ENCODE data around the gene PHTF1. TPM values are rescaled to one million over a fixed set of nuclear protein-coding genes. Genes with fewer than 3 reads are reported as not detected.

Gene PHTF1
- polyA plus RNA-seq, 1 donor (not counting 4 experiments of a cell fraction or from before 2014, with no cell fraction given) = 6.8 TPM

GRCh38 chr1:113683384-113684152, 75.7 kb downstream of the PHTF1 start:
- Histone ChIP-seq H3K79me2 (ENCODE audit: control insufficient read depth, insufficient read depth, low read length) (no peaks in the 10 kb centered on the region), H3K9me3 (ENCODE audit: control insufficient read depth, low read depth, low read length) (no peaks in the 10 kb centered on the region), H4K20me1 (ENCODE audit: control insufficient read depth, extremely low read depth, insufficient read depth, low read length) (no peaks in the 10 kb centered on the region), H3K4me3 (ENCODE audit: control insufficient read depth in 2 of 3, extremely low read depth in 1 of 3, insufficient read depth in 2 of 3, low read depth in 1 of 3, low read length in 3 of 3) (no peak overlapping the region), H3K4me1 (ENCODE audit: control insufficient read depth, extremely low read depth, insufficient read depth, low read length) (no peaks in the 10 kb centered on the region), H3K9ac (ENCODE audit: control insufficient read depth, extremely low read depth, insufficient read depth, low read length) (no peak overlapping the region), H3K4me2 (ENCODE audit: control insufficient read depth, extremely low read depth, insufficient read depth, low read depth, low read length) (no peak overlapping the region), H3K36me3 (ENCODE audit: control insufficient read depth in 2 of 2, extremely low read depth in 1 of 2, insufficient read depth in 2 of 2, low read length in 2 of 2) (no peaks in the 10 kb centered on the region), H3K9me1 (ENCODE audit: control insufficient read depth, extremely low read depth, insufficient read depth, low read length) (no peaks in the 10 kb centered on the region), H3K27ac (ENCODE audit: control insufficient read depth, insufficient read depth, low read length) (no peak overlapping the region), H2AFZ (ENCODE audit: control insufficient read depth, low read length) (no peak overlapping the region), H3K27me3 (ENCODE audit: control insufficient read depth, extremely low read depth, insufficient read depth, low read length) (no peaks in the 10 kb centered on the region)
- DNase-seq (ENCODE audit: low read depth, low spot score) = no peak
- no peak for FAIRE-seq
- no peak for TF ChIP-seq CTCF (optimal IDR thresholded peaks at IDR 0.05 in 1 of 3, IDR thresholded peaks at IDR 0.05 in 1 of 3, conservative IDR thresholded peaks at IDR 0.05 in 1 of 3; ENCODE audit: extremely low read depth in 1 of 3, insufficient read depth in 2 of 3, low read length in 3 of 3)
- no peak for TF ChIP-seq EZH2 (IDR thresholded peaks at IDR 0.05; ENCODE audit: low read length)
- dilution Hi-C loops (cut with MboI; ENCODE audit: extremely low pct_ligation_motif_present, low sequenced_read_pairs) = no loop called here

DNA sequence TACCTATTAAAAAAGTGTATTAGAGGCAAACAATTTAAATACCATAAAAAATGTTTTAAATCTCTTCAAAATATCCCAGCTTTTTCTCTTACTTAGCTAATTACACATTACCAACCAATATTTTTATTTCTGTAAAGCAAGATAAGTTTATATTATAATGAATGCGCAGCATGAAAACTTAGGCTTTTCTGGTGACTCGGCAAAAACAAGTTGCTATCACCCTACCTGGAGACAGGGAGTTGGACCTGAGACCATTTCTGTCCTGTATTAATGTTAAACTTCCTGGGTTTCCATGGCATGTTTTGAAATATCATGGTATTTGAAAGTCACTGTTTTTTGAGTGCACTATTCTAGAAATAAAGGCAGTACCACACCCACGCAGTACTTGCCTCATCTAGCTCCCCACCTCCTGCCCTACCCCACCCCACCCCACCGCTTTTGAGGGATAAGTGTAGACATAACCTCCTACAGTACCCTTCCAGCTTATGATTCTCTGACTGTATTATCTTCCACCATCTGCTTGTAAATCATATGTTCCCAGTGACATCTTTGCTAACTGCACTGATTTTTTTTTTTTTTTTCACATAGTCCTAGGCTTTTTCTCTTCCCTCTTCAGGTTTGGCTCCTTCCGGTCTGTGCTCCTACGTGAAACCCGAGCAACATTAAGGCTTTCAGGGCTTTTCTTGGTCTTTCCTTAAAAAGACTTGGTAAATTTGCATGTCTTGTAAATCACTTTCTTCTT, 77.5 kb downstream of the PHTF1 start:
- Histone ChIP-seq H4K20me1 (ENCODE audit: control insufficient read depth, extremely low read depth, insufficient read depth, low read length) (no peaks in the 10 kb centered on the region), H2AFZ (ENCODE audit: control insufficient read depth, low read length) (no peak overlapping the region), H3K27ac (ENCODE audit: control insufficient read depth, insufficient read depth, low read length) (no peak overlapping the region), H3K36me3 (ENCODE audit: control insufficient read depth in 2 of 2, extremely low read depth in 1 of 2, insufficient read depth in 2 of 2, low read length in 2 of 2) (no peaks in the 10 kb centered on the region), H3K9me1 (ENCODE audit: control insufficient read depth, extremely low read depth, insufficient read depth, low read length) (no peaks in the 10 kb centered on the region), H3K4me3 (ENCODE audit: control insufficient read depth in 2 of 3, extremely low read depth in 1 of 3, insufficient read depth in 2 of 3, low read depth in 1 of 3, low read length in 3 of 3) (no peak overlapping the region), H3K4me1 (ENCODE audit: control insufficient read depth, extremely low read depth, insufficient read depth, low read length) (no peaks in the 10 kb centered on the region), H3K4me2 (ENCODE audit: control insufficient read depth, extremely low read depth, insufficient read depth, low read depth, low read length) (no peak overlapping the region), H3K27me3 (ENCODE audit: control insufficient read depth, extremely low read depth, insufficient read depth, low read length) (no peaks in the 10 kb centered on the region), H3K9ac (ENCODE audit: control insufficient read depth, extremely low read depth, insufficient read depth, low read length) (no peak overlapping the region), H3K79me2 (ENCODE audit: control insufficient read depth, insufficient read depth, low read length) (no peaks in the 10 kb centered on the region), H3K9me3 (ENCODE audit: control insufficient read depth, low read depth, low read length) (no peaks in the 10 kb centered on the region)
- DNase-seq (ENCODE audit: low read depth, low spot score) (no peak), FAIRE-seq (no peak)
- TF ChIP-seq CTCF (optimal IDR thresholded peaks at IDR 0.05 in 1 of 3, IDR thresholded peaks at IDR 0.05 in 1 of 3, conservative IDR thresholded peaks at IDR 0.05 in 1 of 3; ENCODE audit: extremely low read depth in 1 of 3, insufficient read depth in 2 of 3, low read length in 3 of 3) = no peak
- TF ChIP-seq EZH2 (IDR thresholded peaks at IDR 0.05; ENCODE audit: low read length) = no peak
- dilution Hi-C loops (cut with MboI; ENCODE audit: extremely low pct_ligation_motif_present, low sequenced_read_pairs) = no loop called here

Measured in keratinocyte (primary cell).